IMR-90 (cell line): Measurements from ENCODE around the gene BDH1. TPM values are rescaled to one million over a fixed set of nuclear protein-coding genes. Genes with fewer than 3 reads are reported as not detected.

Experiments used
- ATAC-seq: fragments of 200-7000 bp; cut with Tn5 transposase; 2 replicates; pipeline ENCODE4 v1.9.1; 2020; ENCODE audit warnings: low read depth, mild to moderate bottlenecking, moderate library complexity
- BruUV-seq: library from RNA; stranded (reverse); fragments of 400-500 nt; replicated peaks from 2 replicates; lab custom pipeline; 2021; lab: Mats Ljungman, UMichigan
- CTCF ChIA-PET: fragments of 300-600 bp; formaldehyde crosslinking; extraction: SDS; loops from one replicate; lab custom pipeline; 2021; ENCODE audit warnings: antibody characterized with exemption; lab: Yijun Ruan, JAX
- POLR2A ChIA-PET: fragments of 300-600 bp; sonication (Branson Sonifier 250); formaldehyde crosslinking; loops from one replicate; lab custom pipeline; 2022; ENCODE audit warnings: antibody characterized with exemption; ENCODE audit not compliant: unreplicated experiment; lab: Charles Lee
- DNase-seq: peaks from one replicate; pipeline ENCODE4 v3.0.0; 2013
- H2AFZ ChIP-seq: replicated peaks from 2 replicates; pipeline ENCODE3; 2013; ENCODE audit warnings: low read length, mild to moderate bottlenecking; ENCODE audit not compliant: poor library complexity
- H2AK5ac ChIP-seq: 2 replicates; pipeline ENCODE4 v1.6.1; 2013; ENCODE audit warnings: low read depth, low read length, inconsistent platforms
- H2AK9ac ChIP-seq: replicated peaks from 2 replicates; pipeline ENCODE3; 2013; ENCODE audit warnings: mild to moderate bottlenecking, low read depth, low read length, moderate library complexity; ENCODE audit not compliant: poor library complexity
- H2BK120ac ChIP-seq: 2 replicates; pipeline ENCODE4 v1.6.1; 2013; ENCODE audit warnings: low read depth, low read length, inconsistent platforms
- H2BK15ac ChIP-seq: 3 replicates; pipeline ENCODE4 v1.6.1; 2013; ENCODE audit warnings: low read depth, low read length, inconsistent platforms
- H2BK20ac ChIP-seq: 2 replicates; pipeline ENCODE4 v1.6.1; 2013; ENCODE audit warnings: low read depth, mild to moderate bottlenecking, inconsistent platforms, low read length, moderate library complexity
- H2BK5ac ChIP-seq: 2 replicates; pipeline ENCODE4 v1.6.1; 2013; ENCODE audit warnings: mild to moderate bottlenecking, low read depth, low read length, inconsistent platforms; ENCODE audit not compliant: poor library complexity, severe bottlenecking
- H3K14ac ChIP-seq: replicated peaks from 2 replicates; pipeline ENCODE4 v1.6.1; 2013; ENCODE audit warnings: low read depth, low read length, inconsistent platforms
- H3K18ac ChIP-seq: 2 replicates; pipeline ENCODE4 v1.6.1; 2013; ENCODE audit warnings: low read depth, low read length, control low read depth
- H3K23ac ChIP-seq: 2 replicates; pipeline ENCODE4 v1.6.1; 2013; ENCODE audit warnings: low read depth, low read length, inconsistent platforms
- H3K27ac ChIP-seq: 2 replicates; pipeline ENCODE4 v1.5.1; 2013; ENCODE audit warnings: mild to moderate bottlenecking, control low read depth, low read length; ENCODE audit not compliant: insufficient read depth
- H3K27me3 ChIP-seq: 2 replicates; pipeline ENCODE4 v1.6.1; 2013; ENCODE audit warnings: low read length; ENCODE audit not compliant: control insufficient read depth, insufficient read depth
- H3K36me3 ChIP-seq: 2 replicates; pipeline ENCODE4 v1.6.1; 2013; ENCODE audit warnings: low read length, mixed read lengths; ENCODE audit not compliant: control insufficient read depth, insufficient read depth
- H3K4ac ChIP-seq: 2 replicates; pipeline ENCODE4 v1.6.1; 2013; ENCODE audit warnings: low read depth, low read length, inconsistent platforms
- H3K4me1 ChIP-seq: 2 replicates; pipeline ENCODE4 v1.6.1; 2013; ENCODE audit warnings: low read length, mixed read lengths; ENCODE audit not compliant: control insufficient read depth, insufficient read depth
- H3K4me2 ChIP-seq: 2 replicates; pipeline ENCODE4 v1.6.1; 2013; ENCODE audit warnings: low read depth, mild to moderate bottlenecking, control low read depth, low read length, moderate library complexity
- H3K4me3 ChIP-seq: 2 replicates; pipeline ENCODE4 v1.5.1; 2013; ENCODE audit warnings: low read depth, mild to moderate bottlenecking, control low read depth, low read length, moderate library complexity; ENCODE audit not compliant: insufficient read depth
- H3K56ac ChIP-seq: 2 replicates; pipeline ENCODE4 v1.6.1; 2013; ENCODE audit warnings: low read length, inconsistent platforms; ENCODE audit not compliant: insufficient read depth; ENCODE audit errors: extremely low read depth
- H3K79me1 ChIP-seq, 2 experiments: 2 replicates each; pipeline ENCODE4 v1.6.1; 2013; ENCODE audit warnings: low read length in 2 of 2, inconsistent platforms in 1 of 2, low read depth in 1 of 2
- H3K9ac ChIP-seq: 2 replicates; pipeline ENCODE4 v1.6.1; 2013; ENCODE audit warnings: low read depth, low read length, control low read depth
- H3K9me1 ChIP-seq: 2 replicates; pipeline ENCODE4 v1.6.1; 2013; ENCODE audit warnings: low read length, inconsistent platforms; ENCODE audit not compliant: insufficient read depth
- H3K9me3 ChIP-seq: 2 replicates; pipeline ENCODE4 v1.6.1; 2013; ENCODE audit warnings: low read length; ENCODE audit not compliant: control insufficient read depth, insufficient read depth
- H4K20me1 ChIP-seq: 2 replicates; pipeline ENCODE4 v1.6.1; 2013; ENCODE audit warnings: low read length, inconsistent platforms; ENCODE audit not compliant: insufficient read depth
- H4K5ac ChIP-seq: 2 replicates; pipeline ENCODE4 v1.6.1; 2013; ENCODE audit warnings: mild to moderate bottlenecking, low read depth, low read length, control low read depth
- H4K8ac ChIP-seq, 2 experiments: 2 replicates each; pipeline ENCODE4 v1.6.1; 2013; ENCODE audit warnings: low read depth in 2 of 2, low read length in 2 of 2, control low read depth in 1 of 2, inconsistent platforms in 1 of 2
- H4K91ac ChIP-seq: 2 replicates; pipeline ENCODE4 v1.6.1; 2013; ENCODE audit warnings: low read depth, low read length, inconsistent platforms; ENCODE audit not compliant: insufficient read depth
- RAD21 ChIP-seq: IDR thresholded peaks from 2 replicates; pipeline ENCODE4 v1.6.1; 2012; ENCODE audit warnings: low read length, improper control_type of control experiment
- RFX5 ChIP-seq: IDR thresholded peaks from 2 replicates; pipeline ENCODE4 v1.8.0; 2012; ENCODE audit warnings: low read depth, mild to moderate bottlenecking, low read length, moderate library complexity
- WGBS, 2 experiments: methylation state at CpG; one replicate each; pipeline versions ENCODE4 v1.1.5 to v1.1.7; 2013; ENCODE audit warnings: missing lambda C conversion rate in 2 of 2; ENCODE audit not compliant: insufficient read length in 1 of 2; ENCODE audit errors: extremely low coverage in 2 of 2; 5-methylcytosine and 5-hydroxymethylcytosine counted together
- dilution Hi-C: fragments of 300-500 bp; cut with HindIII; formaldehyde crosslinking; loops from one replicate; pipeline ENCODE4 v1.14.3; 2018; ENCODE audit warnings: low sequenced_read_pairs; ENCODE audit not compliant: unreplicated experiment
- in situ Hi-C: fragments of 300-500 bp; cut with MboI; formaldehyde crosslinking; loops from 3 replicates; pipeline ENCODE4 v1.14.3; 2019; ENCODE audit warnings: low sequenced_read_pairs, inconsistent platforms, mixed read lengths
- intact Hi-C: fragments of 100-400 bp; cut with micrococcal nuclease; formaldehyde crosslinking; loops from 2 replicates; pipeline ENCODE4 v1.10.0; 2022
- polyA plus RNA-seq, 3 experiments: library from polyadenylated mRNA; depleted of rRNA; stranded (reverse); fragments of >200 nt; gene quantifications; 2 replicates each; pipeline ENCODE4 v1.2.3, GENCODE V29; 2012; ENCODE audit warnings: low replicate concordance in 1 of 3
- total RNA-seq: library from RNA; depleted of rRNA; stranded (reverse); fragments of >200 nt; gene quantifications from 2 replicates; pipeline ENCODE4 v1.2.3, GENCODE V29; 2012

BDH1 gene
- total and polyA plus RNA-seq, 2 of the 4 experiments (the other 2 are of a cell fraction), result 2.7 to 4.4 TPM

GRCh38 chr3:197528190-197528589, 27.6 kb downstream of the BDH1 start:
- Histone ChIP-seq H2AK5ac (no peak overlapping the region), H3K27me3 (peaks cover 5% of the 10 kb centered on the region; the same call in 1 of the 2 replicates), H2BK120ac (no peak overlapping the region), H3K23ac (no peak overlapping the region), H3K4me3 (no peak overlapping the region), H3K18ac (no peak overlapping the region), H3K9me3 (no peaks in the 10 kb centered on the region), H3K79me1 (no peaks in the 10 kb centered on the region), H2AFZ (no peak overlapping the region), H3K4ac (no peak overlapping the region), H2AK9ac (no peak overlapping the region), H2BK15ac (no peak overlapping the region), H4K8ac (no peak overlapping the region), H3K27ac (no peak overlapping the region), H4K20me1 (no peaks in the 10 kb centered on the region), H3K9ac (no peak overlapping the region), H4K91ac (no peak overlapping the region), H2BK20ac (no peak overlapping the region), H3K36me3 (no peaks in the 10 kb centered on the region), H2BK5ac (no peak overlapping the region), H3K4me1 (peaks cover 1% of the 10 kb centered on the region), H3K4me2 (no peak overlapping the region), H3K14ac (no peak overlapping the region), H3K56ac (no peak overlapping the region), H4K5ac (no peak overlapping the region), H3K9me1 (0 out of 2 replicates have a peak, but pooled peaks cover 4% of the 10 kb centered on the region)
- DNase-seq (no peak), ATAC-seq (no peak)
- 100% methylated on average over 1 of the region's 6 CpGs; no CpG with 5 or more reads in 1 of the 2 experiments for WGBS, 2 experiments
- TF ChIP-seq RFX5 (no peak), RAD21 (no peak)
- no TSS peak for BruUV-seq
- in situ Hi-C loops, result no loop called here
- ChIA-PET CTCF (no interaction called here), POLR2A (no interaction called here)
- intact Hi-C loops, result no loop called here
- dilution Hi-C loops, result no loop called here
